Measurements from ENCODE around the gene NEB.

NEB gene
- total RNA-seq, result 3.3 to 7.6 reads per million in 2 experiments

DNA sequence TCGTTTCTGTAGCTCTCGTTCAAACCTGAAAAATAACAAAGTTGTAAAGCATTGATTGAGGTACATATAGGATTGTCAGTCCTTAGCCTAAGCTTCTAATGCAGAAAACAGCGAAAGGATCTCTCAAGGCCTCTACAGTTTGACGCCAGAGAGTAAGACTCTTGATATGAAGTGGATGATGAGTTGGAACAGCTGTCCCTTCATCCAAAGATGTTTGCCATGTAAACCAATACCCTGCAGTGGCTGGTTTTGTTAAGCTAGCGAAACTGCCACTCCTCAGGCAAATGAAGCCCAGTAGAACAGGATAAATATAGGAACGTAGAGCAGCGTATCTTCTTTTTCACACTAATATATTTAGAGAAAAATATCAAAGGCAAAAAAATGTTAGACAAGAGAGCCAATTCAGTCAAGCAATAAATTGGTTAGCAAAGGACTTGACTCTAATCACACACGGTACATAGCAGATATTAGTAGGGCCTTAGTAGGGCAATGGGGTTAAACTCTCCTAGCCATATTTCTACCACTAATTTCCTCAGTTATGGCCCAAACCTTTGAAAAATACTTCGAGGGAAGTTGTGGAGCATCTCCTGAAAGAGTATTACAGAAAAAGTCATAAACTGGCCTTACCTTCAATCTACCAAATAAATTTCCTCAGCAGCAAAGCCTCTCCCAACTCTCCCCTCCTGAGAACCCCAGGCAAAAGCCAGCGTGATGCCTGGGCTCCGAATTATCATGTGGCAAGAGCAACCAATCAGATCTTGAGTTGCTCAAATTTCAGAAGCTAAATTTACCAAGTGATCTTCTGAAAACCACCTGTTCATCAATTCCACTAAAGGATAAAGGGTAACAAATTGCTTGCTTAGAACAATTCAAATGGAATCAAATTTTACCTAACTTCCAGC, at the start of gene NEB:
Gene NEB, minus strand, starts transcription at position 706 of the 902 bp plus-strand sequence. CDS start 1,320 bp downstream, outside the sequence.
- DNase-seq (ENCODE audit: low read depth), result no peak

DNA sequence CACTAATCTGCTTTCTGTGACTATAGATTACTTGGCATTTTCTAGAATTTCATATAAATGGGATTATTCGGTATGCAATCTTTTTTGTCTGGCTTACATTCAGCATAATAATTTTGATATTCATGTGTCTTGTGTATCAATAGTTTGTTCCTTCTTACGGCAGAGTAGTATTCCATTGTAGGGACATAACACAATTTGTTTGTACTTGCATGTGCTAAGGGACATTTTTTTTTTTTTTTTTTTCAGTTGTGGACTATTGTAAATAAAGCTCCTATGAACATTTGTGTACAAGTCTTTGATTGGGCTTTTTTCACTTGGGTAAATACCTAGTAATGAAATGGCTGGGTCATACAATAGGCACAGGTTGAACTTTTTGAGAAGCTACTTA, 48.9 kb upstream of the NEB start:
- no peak for DNase-seq (ENCODE audit: low read depth)

GRCh38 chr2:151782378-151783132, 48.3 kb upstream of the NEB start:
- DNase-seq (ENCODE audit: low read depth), result no peak

- no peak for DNase-seq (ENCODE audit: low read depth)
Measured at GRCh38 chr2:151781642-151782041, 47.4 kb upstream of the NEB start.

DNA sequence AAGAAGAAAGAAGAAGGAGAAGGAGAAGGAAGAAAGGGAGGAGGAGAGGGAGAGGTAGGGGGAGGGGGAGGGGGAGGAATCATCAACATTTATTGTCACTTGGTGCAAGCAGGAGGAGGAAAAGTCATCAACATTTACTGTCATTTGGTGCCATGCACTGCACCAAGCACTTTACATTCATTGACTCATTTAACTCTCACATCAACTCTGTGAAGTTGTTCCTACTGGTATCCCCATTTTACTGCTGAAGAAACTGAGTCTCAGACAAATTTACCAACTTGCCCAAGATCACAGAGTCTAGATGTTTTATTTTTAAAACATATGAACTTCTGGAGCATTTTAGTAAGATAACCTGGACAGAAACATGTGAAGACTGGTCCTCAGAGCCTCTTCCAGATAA, 46.7 kb upstream of the NEB start:
- no peak for DNase-seq (ENCODE audit: low read depth)

DNA sequence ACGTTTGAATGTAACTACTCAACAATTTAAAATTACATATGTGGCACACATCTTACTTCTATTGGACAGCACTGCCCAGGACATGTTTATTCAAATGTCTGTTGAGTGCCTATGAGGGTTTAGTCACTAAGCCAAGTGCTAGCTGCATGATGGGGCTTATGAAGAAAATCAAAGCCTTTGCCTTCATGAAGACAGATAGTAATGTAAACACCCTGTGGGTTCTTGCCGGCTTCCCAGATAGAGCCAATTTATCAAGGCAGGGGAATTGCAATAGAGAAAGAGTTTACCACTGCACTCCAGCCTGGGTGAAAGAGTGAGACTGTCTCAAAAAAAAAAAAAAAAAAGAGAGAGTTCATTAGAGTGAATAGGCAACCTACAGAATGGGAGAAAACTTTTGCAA, 43.7 kb upstream of the NEB start:
- DNase-seq (ENCODE audit: low read depth), result no peak

DNA sequence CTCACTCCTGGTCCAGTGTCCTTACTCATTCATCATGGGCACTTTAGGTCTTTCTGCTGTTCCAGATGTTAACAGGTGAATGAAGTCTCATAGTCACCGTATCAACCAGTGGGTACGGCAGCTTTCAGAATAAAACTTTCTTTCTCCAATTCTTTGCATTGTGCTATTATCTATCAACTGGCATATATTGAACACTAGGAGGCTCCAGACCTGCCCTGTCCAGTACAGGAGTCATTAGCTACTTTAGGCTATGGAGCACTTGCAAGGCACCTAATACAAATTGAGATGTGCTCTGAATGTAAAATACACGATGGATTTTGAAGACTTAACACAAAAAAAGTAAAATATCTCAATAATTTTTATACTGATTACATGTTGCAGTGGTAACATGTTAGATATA, 43.2 kb upstream of the NEB start:
- no peak for DNase-seq (ENCODE audit: low read depth)

GRCh38 chr2:151776367-151776766, 42.1 kb upstream of the NEB start:
- DNase-seq (ENCODE audit: low read depth), result no peak

- DNase-seq (ENCODE audit: low read depth), result no peak
Measured at GRCh38 chr2:151775057-151775740, 40.9 kb upstream of the NEB start.

DNA sequence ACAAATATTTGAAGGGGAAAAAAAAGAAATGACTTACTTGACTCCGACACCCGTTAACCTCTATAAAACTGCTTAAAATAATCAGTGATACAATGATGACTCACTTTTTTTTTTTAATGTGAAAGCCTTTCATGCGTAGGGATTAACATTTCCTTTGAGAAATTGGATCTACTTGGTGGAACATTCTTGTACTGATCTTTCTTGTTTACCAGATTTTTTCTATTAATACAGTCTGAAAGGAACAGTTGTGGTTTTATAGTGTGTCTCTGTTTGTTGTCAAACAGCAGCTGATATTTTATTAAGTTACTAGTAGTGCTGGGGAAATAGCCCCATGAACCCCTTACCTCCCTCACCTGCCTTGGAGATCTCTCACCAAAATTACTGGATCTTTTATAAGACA, 40.2 kb upstream of the NEB start:
- DNase-seq (ENCODE audit: low read depth), result no peak

DNA sequence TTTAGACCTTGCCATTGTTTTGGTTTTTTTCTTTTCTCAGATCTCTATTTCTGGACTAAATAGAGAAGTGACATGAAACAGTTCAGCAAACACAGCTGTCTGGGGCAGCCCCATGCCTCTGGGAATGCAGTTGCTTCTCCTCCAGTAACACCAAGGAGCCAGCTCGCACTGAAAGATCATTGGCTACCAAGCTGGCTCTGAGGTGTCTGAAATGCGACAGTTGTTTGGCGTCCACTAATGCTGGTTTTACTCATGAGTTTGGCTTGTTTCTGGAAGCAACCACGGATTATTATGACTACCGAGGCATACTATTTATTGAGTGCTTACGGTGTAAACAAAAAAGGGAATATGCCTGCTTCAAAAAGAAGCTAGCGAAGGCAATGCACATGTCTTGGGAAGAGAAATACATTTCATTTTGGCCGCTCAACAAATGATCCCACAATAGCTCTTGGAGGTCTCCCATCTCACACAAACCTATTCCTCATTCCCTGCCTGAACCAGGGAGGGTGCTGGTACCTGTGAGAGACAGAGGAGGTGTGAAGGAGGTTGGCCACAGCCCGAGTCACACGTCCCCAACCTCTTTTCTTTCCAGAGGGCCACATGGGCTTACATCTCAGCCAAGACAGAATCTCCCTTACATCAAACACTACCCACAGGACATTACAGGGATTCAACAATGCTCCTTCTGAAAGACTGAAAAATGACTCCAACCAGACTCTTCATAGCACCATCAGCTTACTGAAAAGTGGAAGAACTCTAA, 37.5 kb upstream of the NEB start:
- no peak for DNase-seq (ENCODE audit: low read depth)

DNA sequence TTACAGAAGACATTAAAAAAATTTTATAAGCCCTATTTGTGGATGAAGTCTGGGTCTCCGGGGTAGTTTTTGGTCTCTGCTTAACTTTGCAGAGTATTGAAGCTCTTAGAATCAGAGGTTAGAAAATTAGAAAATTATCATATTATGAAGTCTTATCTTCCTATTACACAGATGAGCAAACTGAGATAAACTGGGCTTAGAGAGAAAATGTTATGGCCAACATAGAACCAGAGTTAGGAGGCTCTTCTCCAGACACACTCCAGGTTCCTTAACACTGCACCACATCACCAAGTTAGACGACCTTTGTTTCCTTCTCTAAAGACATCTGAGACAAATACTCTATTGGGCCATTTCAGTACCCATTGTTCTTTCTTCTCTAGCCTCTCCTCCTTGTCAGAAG, 36.7 kb upstream of the NEB start:
- no peak for DNase-seq (ENCODE audit: low read depth)

- no peak for DNase-seq (ENCODE audit: low read depth)
Measured at GRCh38 chr2:151769606-151770005, 35.3 kb upstream of the NEB start.

GRCh38 chr2:151767536-151767935, 33.3 kb upstream of the NEB start:
- DNase-seq (ENCODE audit: low read depth), result no peak

GRCh38 chr2:151766437-151767153, 32.3 kb upstream of the NEB start:
- no peak for DNase-seq (ENCODE audit: low read depth)

- no peak for DNase-seq (ENCODE audit: low read depth)
Measured at GRCh38 chr2:151765760-151766410, 31.6 kb upstream of the NEB start.

GRCh38 chr2:151762694-151763093, 28.4 kb upstream of the NEB start:
- DNase-seq (ENCODE audit: low read depth), result no peak

DNA sequence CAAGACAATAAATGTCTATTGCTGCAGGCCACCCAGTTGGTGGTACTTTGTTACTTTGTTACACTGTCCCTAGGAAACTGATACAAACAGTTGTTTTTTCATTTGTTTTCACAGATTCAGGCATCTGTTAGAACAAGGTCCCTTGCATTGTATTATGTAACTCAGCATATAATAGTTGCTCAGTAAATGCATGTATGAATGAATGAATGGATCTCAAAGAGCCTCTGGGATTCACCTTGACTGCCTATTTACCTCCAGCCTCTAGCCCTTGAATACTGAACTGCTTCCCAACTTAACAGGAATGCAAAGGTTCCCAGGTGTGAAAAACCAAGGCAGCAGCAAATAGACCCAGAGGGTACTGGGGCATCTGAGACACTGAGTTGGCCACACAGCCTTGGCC, 27.4 kb upstream of the NEB start:
- DNase-seq (ENCODE audit: low read depth), result no peak

DNA sequence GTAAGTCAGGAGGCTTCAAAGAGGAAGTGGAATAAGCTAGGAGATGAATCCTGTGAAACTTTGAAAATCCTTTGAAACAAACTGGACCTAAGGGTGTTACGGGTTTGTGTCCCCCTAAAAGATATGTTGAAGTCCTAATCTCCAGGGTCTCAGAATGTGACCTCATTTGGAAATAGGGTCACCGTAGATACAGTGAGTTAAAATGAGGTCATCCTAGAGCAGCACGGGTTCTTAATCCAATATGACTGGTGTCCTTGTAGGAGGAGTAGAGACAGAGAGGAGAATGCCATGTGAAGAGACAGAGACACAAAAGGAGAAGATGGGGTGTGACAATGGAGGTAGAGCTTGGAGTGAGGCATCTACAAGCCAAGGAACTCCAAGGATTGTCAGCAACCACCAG, 26.9 kb upstream of the NEB start:
- no peak for DNase-seq (ENCODE audit: low read depth)

DNA sequence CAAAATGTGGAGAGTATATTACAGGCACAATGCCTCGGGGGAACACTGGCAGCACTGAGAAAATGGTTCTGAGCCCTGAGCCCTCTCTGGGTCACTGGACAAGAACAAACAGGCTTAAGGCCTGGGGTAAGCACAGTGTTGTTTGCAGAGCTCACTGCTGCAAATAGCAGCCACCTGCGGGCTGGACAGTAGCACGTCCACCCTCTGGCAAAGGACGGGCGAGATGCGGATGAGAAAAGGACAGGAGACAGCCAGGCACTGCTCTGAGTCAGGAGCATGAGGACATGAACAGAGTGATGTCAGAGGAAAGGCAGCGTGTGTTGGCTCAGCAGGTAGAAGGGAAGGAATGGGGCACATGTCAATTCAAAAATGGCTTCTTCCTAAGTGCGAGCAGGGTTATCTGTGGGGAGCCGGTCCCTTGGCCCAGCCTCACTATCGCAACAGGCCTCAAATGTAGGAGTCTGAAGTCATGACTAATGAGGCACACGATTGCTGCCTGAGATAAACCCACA, 25.9 kb upstream of the NEB start:
- no peak for DNase-seq (ENCODE audit: low read depth)
